ENCODE results near the gene CTBP2.

CTBP2 gene

DNA sequence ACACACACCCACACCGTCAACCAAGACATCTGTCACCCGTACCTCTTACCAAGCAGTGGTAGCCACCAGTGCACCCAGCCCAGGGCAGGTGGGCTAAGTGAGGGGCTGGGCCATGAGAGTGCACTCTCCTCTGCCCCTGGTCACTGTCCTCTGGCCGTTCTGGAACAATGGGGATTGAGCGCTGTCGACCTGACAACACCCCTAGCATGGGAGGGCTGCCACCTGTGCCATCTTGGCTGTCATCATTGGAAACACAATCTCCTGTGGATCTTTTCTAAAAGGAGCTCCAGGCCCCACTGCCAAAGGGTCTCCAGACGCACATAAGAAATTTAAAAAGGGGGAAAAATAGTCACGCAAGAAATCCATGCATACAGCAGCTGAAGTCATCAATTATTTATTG is 80.1 kb downstream of the CTBP2 start:
- ChIA-PET CTCF (interaction anchor here (1.2 to 2.2 kb wide), 3 partner anchors 17 to 36 kb away, joined by 3 to 13 read pairs (median 4); no protein-coding TSS in a partner anchor), POLR2A (no interaction called here)
- no peak for DNase-seq (ENCODE audit: low read depth, low spot score)
- H3K4me3 ChIP-seq (ENCODE audit: low read depth, low read length): no peak overlapping the region
- TF ChIP-seq, protein P1, sequence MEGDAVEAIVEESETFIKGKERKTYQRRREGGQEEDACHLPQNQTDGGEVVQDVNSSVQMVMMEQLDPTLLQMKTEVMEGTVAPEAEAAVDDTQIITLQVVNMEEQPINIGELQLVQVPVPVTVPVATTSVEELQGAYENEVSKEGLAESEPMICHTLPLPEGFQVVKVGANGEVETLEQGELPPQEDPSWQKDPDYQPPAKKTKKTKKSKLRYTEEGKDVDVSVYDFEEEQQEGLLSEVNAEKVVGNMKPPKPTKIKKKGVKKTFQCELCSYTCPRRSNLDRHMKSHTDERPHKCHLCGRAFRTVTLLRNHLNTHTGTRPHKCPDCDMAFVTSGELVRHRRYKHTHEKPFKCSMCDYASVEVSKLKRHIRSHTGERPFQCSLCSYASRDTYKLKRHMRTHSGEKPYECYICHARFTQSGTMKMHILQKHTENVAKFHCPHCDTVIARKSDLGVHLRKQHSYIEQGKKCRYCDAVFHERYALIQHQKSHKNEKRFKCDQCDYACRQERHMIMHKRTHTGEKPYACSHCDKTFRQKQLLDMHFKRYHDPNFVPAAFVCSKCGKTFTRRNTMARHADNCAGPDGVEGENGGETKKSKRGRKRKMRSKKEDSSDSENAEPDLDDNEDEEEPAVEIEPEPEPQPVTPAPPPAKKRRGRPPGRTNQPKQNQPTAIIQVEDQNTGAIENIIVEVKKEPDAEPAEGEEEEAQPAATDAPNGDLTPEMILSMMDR (IDR thresholded peaks at IDR 0.05; ENCODE audit: insufficient read depth, low read length, missing control alignments): no peak

DNA sequence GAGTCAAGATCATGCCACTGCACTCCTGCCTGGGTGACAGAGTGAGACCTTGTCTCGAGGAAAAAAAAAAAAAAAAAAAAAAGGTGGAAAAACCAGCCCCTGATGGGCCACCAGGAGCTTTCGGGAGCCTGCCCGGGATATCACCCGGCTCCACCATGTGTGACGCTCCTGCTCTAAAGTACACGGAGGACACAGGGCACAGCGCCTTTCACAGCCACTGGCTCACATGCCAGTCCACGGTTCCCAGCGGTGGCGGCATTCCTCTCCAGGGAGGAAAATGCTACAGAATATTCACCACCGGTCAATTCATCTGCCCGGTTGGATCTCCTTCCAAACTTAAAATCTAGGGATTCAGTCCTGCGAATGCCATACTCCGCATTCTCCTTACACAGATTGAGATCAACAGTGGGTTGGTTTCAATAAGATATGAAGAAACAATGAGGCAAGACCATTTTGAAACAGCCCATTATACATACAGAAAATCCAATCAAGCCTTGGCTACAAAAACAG is 81.2 kb downstream of the CTBP2 start:
- TF ChIP-seq, protein P1 (IDR thresholded peaks at IDR 0.05; ENCODE audit: insufficient read depth, low read length, missing control alignments): no peak
- no peak for DNase-seq (ENCODE audit: low read depth, low spot score)
- ChIA-PET POLR2A (no interaction called here), CTCF (interaction anchor here (0.9 to 2.2 kb wide), 4 partner anchors 9 to 31 kb away, joined by 3 to 13 read pairs (median 4); no protein-coding TSS in a partner anchor)
- H3K4me3 ChIP-seq (ENCODE audit: low read depth, low read length): no peak overlapping the region

DNA sequence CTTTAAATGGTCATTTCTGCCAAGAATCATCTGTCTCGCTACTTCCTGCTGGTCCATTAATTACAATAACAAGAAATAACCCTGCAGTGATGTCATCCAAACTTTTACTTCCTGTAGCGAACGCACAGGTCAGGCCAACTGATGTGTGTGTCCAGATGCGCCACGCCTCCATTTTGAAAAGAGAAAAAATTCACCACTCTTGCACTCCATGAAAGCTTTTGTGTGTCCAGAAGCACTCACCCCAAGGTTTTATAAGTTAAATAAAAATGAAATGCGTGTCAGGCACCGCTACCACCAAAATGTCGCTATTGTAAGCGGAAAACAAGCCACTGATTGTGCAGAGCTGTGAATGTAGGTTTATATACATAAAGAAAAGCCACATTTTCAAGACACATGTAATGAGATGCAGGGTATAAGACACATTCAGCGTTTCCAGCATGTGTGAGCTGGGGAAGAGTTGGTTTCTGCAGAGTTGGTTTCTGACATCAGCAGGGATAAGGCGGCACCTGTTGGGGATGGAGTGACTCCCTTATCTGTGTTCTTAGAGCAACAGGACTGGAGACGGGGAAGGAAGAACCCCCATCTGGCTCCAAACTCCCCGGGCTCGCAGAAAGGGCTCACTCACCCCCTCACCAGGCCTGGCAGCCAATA is 83.3 kb downstream of the CTBP2 start:
- POLR2A ChIA-PET: no interaction called here
- CTCF ChIA-PET: interaction anchor here (0.7 to 6.5 kb wide), 3 partner anchors 15 to 29 kb away, joined by 3 to 46 read pairs (median 9); no protein-coding TSS in a partner anchor
- no peak for DNase-seq (ENCODE audit: low read depth, low spot score)

DNA sequence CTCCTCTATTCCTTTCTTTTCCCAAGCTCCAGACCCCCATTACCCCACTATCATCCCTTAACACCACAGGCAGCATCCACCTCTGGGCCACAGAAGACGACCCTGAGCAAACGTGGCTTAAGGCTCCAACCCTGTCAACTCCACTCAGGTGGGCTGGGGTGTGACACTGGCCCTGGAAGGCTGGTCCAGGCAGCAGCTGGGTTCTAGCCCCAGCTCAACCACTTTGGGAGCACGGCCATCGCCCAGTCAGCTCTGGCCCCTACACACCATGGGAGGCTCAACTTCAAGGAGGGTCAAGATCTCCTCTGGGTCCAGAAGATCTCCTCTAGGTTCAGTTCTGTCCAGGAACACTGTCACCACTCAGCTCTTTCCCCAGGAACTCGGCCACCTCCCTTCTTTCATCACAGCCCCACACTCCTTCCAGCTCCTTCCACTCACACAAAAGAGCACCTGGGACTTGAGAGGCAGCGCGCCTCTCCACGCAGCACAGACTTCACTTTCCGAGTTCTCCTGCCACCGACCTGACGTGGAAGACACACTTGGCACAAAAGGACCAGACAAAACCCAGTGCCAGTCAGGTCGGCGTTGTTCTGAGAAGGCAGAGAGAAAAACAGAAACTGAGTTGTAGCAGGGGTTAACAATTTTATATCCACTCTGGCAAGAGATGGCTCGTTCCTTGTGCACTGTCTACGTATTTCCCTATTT is 84.1 kb downstream of the CTBP2 start:
- POLR2A ChIA-PET: interaction anchor here (0.6 kb wide), 1 partner anchor 14 kb away, joined by 3 read pairs; no protein-coding TSS in a partner anchor
- CTCF ChIA-PET: interaction anchor here (2.5 to 6.5 kb wide), 2 partner anchors 14 to 28 kb away, joined by 9 to 46 read pairs; no protein-coding TSS in a partner anchor
- no peak overlapping the region for H3K4me3 ChIP-seq (ENCODE audit: low read depth, low read length)
- no peak for DNase-seq (ENCODE audit: low read depth, low spot score)
- TF ChIP-seq, protein P1 (IDR thresholded peaks at IDR 0.05; ENCODE audit: insufficient read depth, low read length, missing control alignments): no peak

More for the DNA sequence above, 83.3 kb downstream of the CTBP2 start:
- TF ChIP-seq, protein P1 (IDR thresholded peaks at IDR 0.05; ENCODE audit: insufficient read depth, low read length, missing control alignments): no peak
- no peak overlapping the region for H3K4me3 ChIP-seq (ENCODE audit: low read depth, low read length)

DNA sequence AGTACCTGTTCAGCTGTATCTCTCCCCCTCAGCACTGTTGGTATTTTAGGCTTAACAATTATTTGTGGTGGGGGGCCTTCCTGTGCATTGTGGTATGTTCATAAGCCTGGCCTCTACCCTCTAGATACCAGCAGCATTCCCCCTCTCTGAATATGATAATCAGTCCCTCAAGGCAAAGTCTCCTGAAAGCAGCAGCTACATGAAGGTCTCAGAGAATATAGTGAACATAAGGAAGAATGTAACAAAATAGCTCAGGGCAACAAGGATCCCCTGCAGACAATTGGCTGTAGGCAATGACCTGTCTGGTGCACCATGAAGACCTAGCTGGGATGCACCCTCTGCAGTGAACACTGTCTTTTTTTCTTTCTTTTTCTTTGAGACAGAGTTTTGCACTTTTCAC is 86.4 kb downstream of the CTBP2 start:
- TF ChIP-seq, protein P1 (IDR thresholded peaks at IDR 0.05; ENCODE audit: insufficient read depth, low read length, missing control alignments): no peak
- no peak overlapping the region for H3K4me3 ChIP-seq (ENCODE audit: low read depth, low read length)
- no peak for DNase-seq (ENCODE audit: low read depth, low spot score)
- ChIA-PET POLR2A (interaction anchor here (0.6 kb wide), 1 partner anchor 337 kb away, joined by 4 read pairs; no protein-coding TSS in a partner anchor), CTCF (interaction anchor here (1.0 to 6.5 kb wide), 2 partner anchors 9 to 12 kb away, joined by 4 to 46 read pairs; no protein-coding TSS in a partner anchor)

DNA sequence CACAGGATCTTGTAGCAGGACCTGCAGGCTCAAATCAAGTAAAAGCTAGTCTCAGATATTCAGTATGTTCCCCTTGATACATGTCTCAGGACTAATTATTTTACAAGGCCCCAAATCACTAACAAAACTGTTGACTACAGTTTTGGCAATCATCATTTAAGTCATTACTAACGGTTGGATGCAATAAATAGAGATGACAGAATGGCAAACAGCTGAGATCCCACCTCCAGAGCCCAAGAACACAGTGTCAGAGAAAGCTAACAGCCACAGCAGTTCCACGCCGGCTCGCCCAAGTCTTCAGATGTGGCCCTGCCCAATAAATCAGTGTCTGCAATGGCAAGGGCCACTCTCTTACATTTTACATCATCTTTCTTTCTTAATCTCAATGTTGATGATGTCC is 87.6 kb downstream of the CTBP2 start:
- CTCF ChIA-PET: interaction anchor here (0.6 to 6.5 kb wide), 5 partner anchors 11 to 52 kb away, joined by 3 to 46 read pairs (median 4); no protein-coding TSS in a partner anchor

More for the DNA sequence above, 87.6 kb downstream of the CTBP2 start:
- TF ChIP-seq, protein P1 (IDR thresholded peaks at IDR 0.05; ENCODE audit: insufficient read depth, low read length, missing control alignments): no peak
- no peak overlapping the region for H3K4me3 ChIP-seq (ENCODE audit: low read depth, low read length)
- DNase-seq (ENCODE audit: low read depth, low spot score): no peak
- POLR2A ChIA-PET: no interaction called here
